ENCODE measurements around the gene MORN2. TPM values are rescaled to one million over a fixed set of nuclear protein-coding genes. Genes with fewer than 3 reads are reported as not detected.

MORN2 gene
- total and polyA plus RNA-seq, 2 experiments from 2014 or later = 38.5 to 57.6 TPM

- DNase-seq = no peak
- no peak within 1 kb of the TSS for H3K9ac ChIP-seq
- H3K4me3 ChIP-seq = no peak within 1 kb of the TSS
- in situ Hi-C loops (cut with MboI) = no loop called here
- H4K20me1 ChIP-seq (ENCODE audit: insufficient read depth) = no peaks in the 10 kb centered on the region
- H3K9me2 ChIP-seq (ENCODE audit: insufficient read depth) = no peaks in the 10 kb centered on the region
- no peaks in the 10 kb centered on the region for H3F3A ChIP-seq (ENCODE audit: insufficient read depth)
- TF ChIP-seq EZH2phosphoT487 (IDR thresholded peaks at IDR 0.05; ENCODE audit: insufficient read depth, low read depth) (no peak), EZH2 (IDR thresholded peaks at IDR 0.05; ENCODE audit: insufficient read depth, poor library complexity, severe bottlenecking) (no peak)
- H2AFZ ChIP-seq = no peak within 1 kb of the TSS
- H3K27me3 ChIP-seq (replicated peaks; ENCODE audit: insufficient read depth) = no peaks in the 10 kb centered on the region
- no peak within 1 kb of the TSS for H3K4me2 ChIP-seq (ENCODE audit: unreplicated experiment)
- no peaks in the 10 kb centered on the region for H3K4me1 ChIP-seq (ENCODE audit: insufficient read depth)
- H3K79me2 ChIP-seq (ENCODE audit: insufficient read depth) = no peaks in the 10 kb centered on the region
- H3K36me3 ChIP-seq (ENCODE audit: low read depth) = no peaks in the 10 kb centered on the region
- no peaks in the 10 kb centered on the region for H3K9me3 ChIP-seq (ENCODE audit: low read depth)
- no peak within 1 kb of the TSS for H3K27ac ChIP-seq
- 65 to 79% methylated on average over 3 of the region's 3 CpGs for WGBS, 2 experiments (ENCODE audit: low coverage in 1 of 2, low lambda C conversion rate in 2 of 2, missing lambda C conversion rate in 2 of 2)
These were observed 13.8 kb downstream of the MORN2 start, which contains the start of gene ARHGEF33 for GRCh38 chr2:38889575-38889974. ARHGEF33 (plus strand) TSS chr2:38889875; CDS start chr2:38919448, 29,573 bp downstream.

- DNase-seq = peak; percentile 5
- in situ Hi-C loops (cut with MboI) = no loop called here
- TF ChIP-seq EZH2 (IDR thresholded peaks at IDR 0.05; ENCODE audit: insufficient read depth, poor library complexity, severe bottlenecking) (no peak), EZH2phosphoT487 (IDR thresholded peaks at IDR 0.05; ENCODE audit: insufficient read depth, low read depth) (no peak)
These were observed 17.0 kb downstream of the MORN2 start for GRCh38 chr2:38892819-38893218.

GRCh38 chr2:38898256-38898655, 22.5 kb downstream of the MORN2 start:
- Histone ChIP-seq H3K9me3 (ENCODE audit: low read depth) (no peaks in the 10 kb centered on the region), H3K4me1 (ENCODE audit: insufficient read depth) (no peaks in the 10 kb centered on the region), H3K27me3 (replicated peaks; ENCODE audit: insufficient read depth) (no peaks in the 10 kb centered on the region), H3K4me3 (no peak overlapping the region), H3F3A (ENCODE audit: insufficient read depth) (no peaks in the 10 kb centered on the region), H3K36me3 (ENCODE audit: low read depth) (no peaks in the 10 kb centered on the region), H3K79me2 (ENCODE audit: insufficient read depth) (no peaks in the 10 kb centered on the region), H3K9me2 (ENCODE audit: insufficient read depth) (no peaks in the 10 kb centered on the region), H3K4me2 (ENCODE audit: unreplicated experiment) (no peak overlapping the region), H3K27ac (no peak overlapping the region), H3K9ac (no peak overlapping the region), H2AFZ (no peak overlapping the region), H4K20me1 (ENCODE audit: insufficient read depth) (no peaks in the 10 kb centered on the region)
- TF ChIP-seq EZH2phosphoT487 (IDR thresholded peaks at IDR 0.05; ENCODE audit: insufficient read depth, low read depth) (no peak), EZH2 (IDR thresholded peaks at IDR 0.05; ENCODE audit: insufficient read depth, poor library complexity, severe bottlenecking) (no peak)
- WGBS, 2 experiments (ENCODE audit: low coverage in 1 of 2, low lambda C conversion rate in 2 of 2, missing lambda C conversion rate in 2 of 2) = 76 to 81% methylated on average over 5 of the region's 5 CpGs
- DNase-seq = no peak
- in situ Hi-C loops (cut with MboI) = no loop called here

More at GRCh38 chr2:38892819-38893218, 17.0 kb downstream of the MORN2 start:
- Histone ChIP-seq H3K36me3 (ENCODE audit: low read depth) (no peaks in the 10 kb centered on the region), H3K9me2 (ENCODE audit: insufficient read depth) (no peaks in the 10 kb centered on the region), H3K4me1 (ENCODE audit: insufficient read depth) (no peaks in the 10 kb centered on the region), H3K4me3 (no peak overlapping the region), H3K79me2 (ENCODE audit: insufficient read depth) (no peaks in the 10 kb centered on the region), H4K20me1 (ENCODE audit: insufficient read depth) (no peaks in the 10 kb centered on the region), H3K27me3 (replicated peaks; ENCODE audit: insufficient read depth) (no peaks in the 10 kb centered on the region), H3K4me2 (ENCODE audit: unreplicated experiment) (no peak overlapping the region), H3F3A (ENCODE audit: insufficient read depth) (no peaks in the 10 kb centered on the region), H2AFZ (no peak overlapping the region), H3K27ac (no peak overlapping the region), H3K9ac (no peak overlapping the region), H3K9me3 (ENCODE audit: low read depth) (no peaks in the 10 kb centered on the region)

GRCh38 chr2:38900726-38901125, 24.9 kb downstream of the MORN2 start:
- Histone ChIP-seq H3K4me2 (ENCODE audit: unreplicated experiment) (no peak overlapping the region), H3F3A (ENCODE audit: insufficient read depth) (no peaks in the 10 kb centered on the region), H3K4me3 (no peak overlapping the region), H3K27me3 (replicated peaks; ENCODE audit: insufficient read depth) (no peaks in the 10 kb centered on the region), H3K4me1 (ENCODE audit: insufficient read depth) (no peaks in the 10 kb centered on the region), H3K9me2 (ENCODE audit: insufficient read depth) (no peaks in the 10 kb centered on the region), H3K27ac (no peak overlapping the region), H3K79me2 (ENCODE audit: insufficient read depth) (no peaks in the 10 kb centered on the region), H3K9me3 (ENCODE audit: low read depth) (no peaks in the 10 kb centered on the region), H3K9ac (no peak overlapping the region), H2AFZ (no peak overlapping the region), H4K20me1 (ENCODE audit: insufficient read depth) (no peaks in the 10 kb centered on the region), H3K36me3 (ENCODE audit: low read depth) (no peaks in the 10 kb centered on the region)
- TF ChIP-seq EZH2 (IDR thresholded peaks at IDR 0.05; ENCODE audit: insufficient read depth, poor library complexity, severe bottlenecking) (no peak), EZH2phosphoT487 (IDR thresholded peaks at IDR 0.05; ENCODE audit: insufficient read depth, low read depth) (no peak)
- in situ Hi-C loops (cut with MboI) = no loop called here
- 16 to 23% methylated on average over 1 of the region's 1 CpG for WGBS, 2 experiments (ENCODE audit: low coverage in 1 of 2, low lambda C conversion rate in 2 of 2, missing lambda C conversion rate in 2 of 2)
- DNase-seq = no peak

GRCh38 chr2:38905251-38905650, 29.5 kb downstream of the MORN2 start:
- Histone ChIP-seq H3K27ac (no peak overlapping the region), H3K79me2 (ENCODE audit: insufficient read depth) (no peaks in the 10 kb centered on the region), H4K20me1 (ENCODE audit: insufficient read depth) (no peaks in the 10 kb centered on the region), H3K4me2 (ENCODE audit: unreplicated experiment) (no peak overlapping the region), H2AFZ (no peak overlapping the region), H3K9ac (no peak overlapping the region), H3K36me3 (ENCODE audit: low read depth) (no peaks in the 10 kb centered on the region), H3K9me2 (ENCODE audit: insufficient read depth) (no peaks in the 10 kb centered on the region), H3F3A (ENCODE audit: insufficient read depth) (no peaks in the 10 kb centered on the region), H3K4me1 (ENCODE audit: insufficient read depth) (0 out of 2 replicates have a peak, but pooled peaks cover 5% of the 10 kb centered on the region), H3K4me3 (no peak overlapping the region), H3K27me3 (replicated peaks; ENCODE audit: insufficient read depth) (no peaks in the 10 kb centered on the region), H3K9me3 (ENCODE audit: low read depth) (no peaks in the 10 kb centered on the region)
- no peak for TF ChIP-seq EZH2phosphoT487 (IDR thresholded peaks at IDR 0.05; ENCODE audit: insufficient read depth, low read depth)
- TF ChIP-seq EZH2 (IDR thresholded peaks at IDR 0.05; ENCODE audit: insufficient read depth, poor library complexity, severe bottlenecking) = no peak
- in situ Hi-C loops (cut with MboI) = no loop called here
- DNase-seq = no peak
- 57 to 58% methylated on average over 2 of the region's 2 CpGs for WGBS, 2 experiments (ENCODE audit: low coverage in 1 of 2, low lambda C conversion rate in 2 of 2, missing lambda C conversion rate in 2 of 2)

Measured in GM23248 (cell line).